Adrenal gland (tissue), 12 donors: ENCODE data around the gene NIPSNAP2. TPM values are rescaled to one million over a fixed set of nuclear protein-coding genes. Genes with fewer than 3 reads are reported as not detected.

Experiments used
- DNase-seq, 7 donors: peaks; one replicate each; pipeline ENCODE4 v3.0.0-alpha.2; 2019 to 2020
- H3K27ac ChIP-seq, 5 donors: fragments of 200-600 bp; sonication (generic) in 4 of 5; 1 replicate in 3 of 5; 2 replicates in 2 of 5; pipeline versions ENCODE4 v1.5.1 to v1.8.0; 2016 to 2020; ENCODE audit warnings: mild to moderate bottlenecking in 1 of 5
- H3K27me3 ChIP-seq: fragments of 200-600 bp; 2 replicates; pipeline ENCODE4 v1.8.0; 2021
- H3K36me3 ChIP-seq, 2 donors: fragments of 200-600 bp; replicated peaks in 1 of 2; 1 replicate in 1 of 2; 2 replicates in 1 of 2; pipeline versions ENCODE4 v1.5.1 to v1.8.0; 2018 to 2022
- H3K4me1 ChIP-seq, 2 donors: fragments of 200-600 bp; replicated peaks in 1 of 2; 1 replicate in 1 of 2; 2 replicates in 1 of 2; pipeline versions ENCODE4 v1.5.1 to v1.8.0; 2018 to 2021
- H3K4me3 ChIP-seq, 4 donors: fragments of 200-600 bp; sonication (generic) in 3 of 4; one replicate each; pipeline ENCODE4 v1.5.1; 2016 to 2018
- H3K9me3 ChIP-seq, 3 donors: fragments of 200-600 bp; sonication (generic) in 1 of 3; replicated peaks in 1 of 3; 1 replicate in 2 of 3; 2 replicates in 1 of 3; pipeline versions ENCODE4 v1.5.1 to v1.8.0; 2016 to 2021
- POLR2A ChIP-seq, 2 donors: fragments of 450-650 bp; IDR thresholded peaks; one replicate each; pipeline ENCODE4 v1.6.1; 2017; ENCODE audit warnings: antibody characterized with exemption in 2 of 2, mild to moderate bottlenecking in 2 of 2, moderate library complexity in 1 of 2
- WGBS, 4 donors: extraction: QIAGEN DNeasy Blood & Tissue Kit in 2 of 4; methylation state at CpG; one replicate each; pipeline versions ENCODE4 v1.1.5 to v1.1.7; 2013 to 2017; 5-methylcytosine and 5-hydroxymethylcytosine counted together
- intact Hi-C, 2 donors: fragments of 100-400 bp; cut with DNase I; formaldehyde crosslinking; loops; one replicate each; pipeline versions ENCODE4 v1.14.1 to v1.15.0; 2022 to 2023
- polyA plus RNA-seq, 3 donors: library from polyadenylated mRNA; stranded (reverse); fragments of 200-250 nt in 2 of 3; fragments of 350-450 nt in 1 of 3; fragmentation: Illumina TruSeq in 1 of 3; extraction: RNeasy Lipid Tissue Mini Kit (QIAGEN cat#74804) in 1 of 3; gene quantifications; one replicate each; pipeline ENCODE4 v1.2.3, GENCODE V29; 2013 to 2014
- total RNA-seq, 9 donors: library from RNA; depleted of rRNA in 4 of 9; stranded (reverse); fragments of >200 nt in 4 of 9; fragments of 120-200 nt in 1 of 9; fragmentation: NEBNext Ultra II Directional in 1 of 9; extraction: Animal tissue kit (Norgen Biotek cat#: 25700) in 1 of 9; gene quantifications; one replicate each; pipeline versions ENCODE4 v1.1.0 to v1.2.4, GENCODE V29; 2013 to 2023
- TF ChIP-seq, protein P1 (sequence below), 6 experiments: fragments of 450-650 bp in 4 of 6; fragments of 200-600 bp in 2 of 6; sonication (generic) in 1 of 6; IDR thresholded peaks; 1 replicate in 5 of 6; 2 replicates in 1 of 6; pipeline versions ENCODE4 v1.5.1 to v1.8.0; 2016 to 2021; ENCODE audit warnings: antibody characterized with exemption in 6 of 6, mild to moderate bottlenecking in 2 of 6, moderate library complexity in 1 of 6
- donor health status: healthy with polysubstance abuse.
- donor health status: Bipolar disorder and iron deficiency.
- donor health status: DM: yes; HTN: yes; CAD: no.
- donor health status: DM: no; HTN: no; CAD: no.
- donor health status: DM: no; HTN: no; CAD: no.
- donor health status: DM: yes; HTN: yes; CAD: no.

Gene NIPSNAP2
- total and polyA plus RNA-seq, 12 donors: 37.1 to 171 (median 102) TPM

DNA sequence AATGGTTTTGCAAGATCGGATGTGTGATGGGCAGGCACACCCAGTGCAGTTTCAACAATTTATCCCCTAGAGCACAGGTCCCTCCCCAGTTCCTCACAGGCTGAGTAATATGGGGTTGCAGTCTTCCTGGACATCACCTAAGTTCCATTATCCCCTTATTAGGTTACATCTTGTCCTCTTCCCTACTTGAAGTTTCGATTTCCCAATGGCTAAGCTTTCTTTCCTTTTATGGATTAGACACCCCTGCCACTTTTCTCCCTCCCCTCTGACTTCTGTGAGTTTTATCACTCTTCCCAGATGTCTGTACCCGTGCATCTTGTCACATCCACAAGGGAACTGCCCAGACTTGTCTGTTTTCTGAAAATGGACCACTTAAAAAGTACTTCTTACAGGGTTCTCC, 2.4 kb upstream of the NIPSNAP2 start:
- DNase-seq: no peak
- TF ChIP-seq POLR2A (IDR thresholded peaks at IDR 0.05): no peak
- TF ChIP-seq, protein P1, sequence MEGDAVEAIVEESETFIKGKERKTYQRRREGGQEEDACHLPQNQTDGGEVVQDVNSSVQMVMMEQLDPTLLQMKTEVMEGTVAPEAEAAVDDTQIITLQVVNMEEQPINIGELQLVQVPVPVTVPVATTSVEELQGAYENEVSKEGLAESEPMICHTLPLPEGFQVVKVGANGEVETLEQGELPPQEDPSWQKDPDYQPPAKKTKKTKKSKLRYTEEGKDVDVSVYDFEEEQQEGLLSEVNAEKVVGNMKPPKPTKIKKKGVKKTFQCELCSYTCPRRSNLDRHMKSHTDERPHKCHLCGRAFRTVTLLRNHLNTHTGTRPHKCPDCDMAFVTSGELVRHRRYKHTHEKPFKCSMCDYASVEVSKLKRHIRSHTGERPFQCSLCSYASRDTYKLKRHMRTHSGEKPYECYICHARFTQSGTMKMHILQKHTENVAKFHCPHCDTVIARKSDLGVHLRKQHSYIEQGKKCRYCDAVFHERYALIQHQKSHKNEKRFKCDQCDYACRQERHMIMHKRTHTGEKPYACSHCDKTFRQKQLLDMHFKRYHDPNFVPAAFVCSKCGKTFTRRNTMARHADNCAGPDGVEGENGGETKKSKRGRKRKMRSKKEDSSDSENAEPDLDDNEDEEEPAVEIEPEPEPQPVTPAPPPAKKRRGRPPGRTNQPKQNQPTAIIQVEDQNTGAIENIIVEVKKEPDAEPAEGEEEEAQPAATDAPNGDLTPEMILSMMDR (IDR thresholded peaks at IDR 0.05): no peak
- intact Hi-C loops: loop anchor here in 1 of 2 donors (5.0 to 10.0 kb wide), 2 partner anchors 75 to 113 kb away; partner anchors contain the start of gene ZNF713
- no peak overlapping the region for H3K27ac ChIP-seq
- H3K4me3 ChIP-seq: no peak overlapping the region
- H3K27me3 ChIP-seq: no peaks in the 10 kb centered on the region
- no peaks in the 10 kb centered on the region for H3K36me3 ChIP-seq
- no peaks in the 10 kb centered on the region for H3K9me3 ChIP-seq
- WGBS, 4 donors: 77 to 87% (median 82%) methylated on average over 3 of the region's 3 CpGs
- H3K4me1 ChIP-seq: peaks cover 17 to 22% of the 10 kb centered on the region in 2 donors

DNA sequence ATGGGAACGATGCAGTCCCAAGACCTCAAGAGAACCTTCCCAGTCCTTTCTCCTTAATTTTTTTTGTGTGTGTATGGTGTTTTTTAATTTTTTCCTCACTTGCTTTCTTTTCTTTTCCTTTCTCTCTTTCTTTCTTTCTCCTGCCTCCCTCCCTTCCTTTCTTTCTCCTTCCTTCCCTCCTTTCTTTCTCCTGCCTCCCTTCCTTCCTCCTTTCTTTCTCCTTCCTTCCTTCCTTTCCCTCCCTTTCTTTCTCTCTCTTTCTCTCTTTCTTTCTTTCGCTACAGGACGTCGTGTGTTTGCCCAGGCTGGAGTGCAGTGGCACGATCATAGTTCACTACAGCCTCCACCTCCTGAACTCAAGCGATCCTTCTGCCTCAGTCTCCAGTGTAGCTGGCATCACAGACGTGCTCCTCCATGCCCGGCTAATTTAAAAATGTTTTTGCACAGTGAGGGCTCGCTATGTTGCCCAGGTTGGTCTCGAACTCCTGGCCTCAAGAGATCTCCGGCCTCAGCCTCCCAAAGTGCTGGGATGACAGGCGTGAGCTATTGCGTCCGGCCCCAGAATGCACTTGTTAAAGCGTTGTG, 709 bp upstream of the NIPSNAP2 start:
- TF ChIP-seq, protein P1 (IDR thresholded peaks at IDR 0.05): no peak
- TF ChIP-seq POLR2A (IDR thresholded peaks at IDR 0.05): no peak
- no peaks in the 10 kb centered on the region for H3K9me3 ChIP-seq
- intact Hi-C loops: loop anchor here in 1 of 2 donors (5.0 to 10.0 kb wide), 2 partner anchors 76 to 111 kb away; partner anchors contain the start of gene ZNF713
- 80 to 84% (median 81%) methylated on average over 15 of the region's 15 CpGs for WGBS, 4 donors
- DNase-seq: no peak
- no peaks in the 10 kb centered on the region for H3K36me3 ChIP-seq
- H3K27ac ChIP-seq: peak overlapping the region in 4 of 5 donors; percentile 50 to 99 (median 94)
- H3K27me3 ChIP-seq: no peaks in the 10 kb centered on the region
- peak overlapping the region in 1 of 4 donors; percentile 91 for H3K4me3 ChIP-seq
- H3K4me1 ChIP-seq: peaks cover 19 to 22% of the 10 kb centered on the region in 2 donors

GRCh38 chr7:55965100-55965470, 700 bp downstream of the NIPSNAP2 start:
- DNase-seq: no peak
- Histone ChIP-seq H3K9me3 (no peaks in the 10 kb centered on the region), H3K27me3 (no peaks in the 10 kb centered on the region), H3K36me3 (no peaks in the 10 kb centered on the region), H3K27ac (peak overlapping the region; percentile 77 to 99 (median 96)), H3K4me3 (peak overlapping the region in 3 of 4 donors; percentile 23 to 91 (median 63)), H3K4me1 (peaks cover 19 to 22% of the 10 kb centered on the region in 2 donors)
- intact Hi-C loops: loop anchor here in 1 of 2 donors (10.0 kb wide), 1 partner anchor 110 kb away; no protein-coding TSS in a partner anchor
- TF ChIP-seq POLR2A (IDR thresholded peaks at IDR 0.05): no peak
- 1 to 2% (median 2%) methylated on average over 11 to 14 of the region's 14 CpGs for WGBS, 4 donors

- intact Hi-C loops: loop anchor here in 1 of 2 donors (10.0 kb wide), 1 partner anchor 109 kb away; no protein-coding TSS in a partner anchor
- H3K27me3 ChIP-seq: no peaks in the 10 kb centered on the region
- peak; percentile 66 to 92 (median 89) for DNase-seq
- peak overlapping the region in 1 of 4 donors; percentile 91 for H3K4me3 ChIP-seq
- no peaks in the 10 kb centered on the region for H3K36me3 ChIP-seq
- H3K4me1 ChIP-seq: peaks cover 23 to 27% of the 10 kb centered on the region in 2 donors
- peak overlapping the region; percentile 85 to 99 (median 96) for H3K27ac ChIP-seq
- 44 to 46% (median 45%) methylated on average over 12 to 13 of the region's 13 CpGs for WGBS, 4 donors
- no peaks in the 10 kb centered on the region for H3K9me3 ChIP-seq
- TF ChIP-seq, protein P1 (IDR thresholded peaks at IDR 0.05): no peak
- peak in 1 of 2 donors; percentile 57 for TF ChIP-seq POLR2A (IDR thresholded peaks at IDR 0.05)
These were observed 1.5 kb downstream of the NIPSNAP2 start for GRCh38 chr7:55965805-55966421.
